ENCODE results near the gene TRIP12.
"Not testable (repeated sequence)": the region's sequence is repeated elsewhere in the genome, so short reads cannot be mapped to it uniquely, and the experiment has no call there.

The TRIP12 gene

GRCh38 chr2:229870903-229871656 is 50.7 kb downstream of the TRIP12 start:
- no peak for DNase-seq

GRCh38 chr2:229869226-229869625 is 52.6 kb downstream of the TRIP12 start:
- no peak for DNase-seq

- DNase-seq: no peak
Measured at GRCh38 chr2:229868794-229869193, 53.0 kb downstream of the TRIP12 start.

- no peak for DNase-seq
Measured at GRCh38 chr2:229865033-229865432, 56.8 kb downstream of the TRIP12 start.

GRCh38 chr2:229861431-229861830 is 60.4 kb downstream of the TRIP12 start:
- no peak for DNase-seq

- no peak for DNase-seq
Measured at GRCh38 chr2:229860334-229860733, 61.5 kb downstream of the TRIP12 start.

DNA sequence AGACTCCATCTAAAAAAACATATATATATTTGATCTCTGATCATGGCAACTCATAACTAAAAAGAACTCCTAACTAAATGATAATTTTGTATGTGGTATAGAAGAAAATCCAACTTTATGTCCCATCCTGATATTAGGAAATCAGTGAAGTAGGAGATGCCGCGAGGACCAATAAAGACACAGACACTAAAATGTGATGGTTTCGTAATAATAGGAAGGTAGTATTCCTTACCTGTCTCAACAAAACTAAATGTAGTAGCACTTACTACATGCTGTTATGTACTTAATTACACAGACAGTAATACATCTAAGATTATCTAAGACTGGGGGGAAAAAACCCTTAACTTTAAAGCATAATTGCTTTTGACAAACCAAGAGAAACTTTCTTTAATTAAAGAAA is 63.5 kb downstream of the TRIP12 start:
- no peak for DNase-seq

GRCh38 chr2:229857634-229858033 is 64.2 kb downstream of the TRIP12 start:
- DNase-seq: no peak

- no peak for DNase-seq
Measured at GRCh38 chr2:229856413-229856812, 65.4 kb downstream of the TRIP12 start.

- no peak for DNase-seq
Measured at GRCh38 chr2:229855116-229855515, 66.7 kb downstream of the TRIP12 start.

GRCh38 chr2:229852565-229852964 is 69.2 kb downstream of the TRIP12 start:
- no peak for DNase-seq

DNA sequence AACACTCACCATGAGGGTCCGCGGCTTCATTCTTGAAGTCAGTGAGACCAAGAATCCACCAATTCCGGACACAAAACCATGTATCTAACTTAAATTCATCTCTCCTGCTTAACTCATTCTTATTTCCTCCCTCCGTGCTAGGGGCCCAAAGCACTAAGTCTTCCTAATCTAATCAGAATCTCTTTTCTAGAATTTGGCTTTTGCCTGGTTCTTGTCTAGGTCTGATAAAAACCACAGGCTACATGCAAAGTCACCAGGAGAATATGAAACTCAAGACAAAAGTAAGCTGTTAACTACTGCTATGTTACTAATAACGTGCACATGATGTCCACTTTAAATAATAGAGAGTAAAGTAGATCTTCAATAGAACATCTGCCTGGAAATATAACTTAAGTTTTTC is 69.9 kb downstream of the TRIP12 start:
- no peak for DNase-seq

DNA sequence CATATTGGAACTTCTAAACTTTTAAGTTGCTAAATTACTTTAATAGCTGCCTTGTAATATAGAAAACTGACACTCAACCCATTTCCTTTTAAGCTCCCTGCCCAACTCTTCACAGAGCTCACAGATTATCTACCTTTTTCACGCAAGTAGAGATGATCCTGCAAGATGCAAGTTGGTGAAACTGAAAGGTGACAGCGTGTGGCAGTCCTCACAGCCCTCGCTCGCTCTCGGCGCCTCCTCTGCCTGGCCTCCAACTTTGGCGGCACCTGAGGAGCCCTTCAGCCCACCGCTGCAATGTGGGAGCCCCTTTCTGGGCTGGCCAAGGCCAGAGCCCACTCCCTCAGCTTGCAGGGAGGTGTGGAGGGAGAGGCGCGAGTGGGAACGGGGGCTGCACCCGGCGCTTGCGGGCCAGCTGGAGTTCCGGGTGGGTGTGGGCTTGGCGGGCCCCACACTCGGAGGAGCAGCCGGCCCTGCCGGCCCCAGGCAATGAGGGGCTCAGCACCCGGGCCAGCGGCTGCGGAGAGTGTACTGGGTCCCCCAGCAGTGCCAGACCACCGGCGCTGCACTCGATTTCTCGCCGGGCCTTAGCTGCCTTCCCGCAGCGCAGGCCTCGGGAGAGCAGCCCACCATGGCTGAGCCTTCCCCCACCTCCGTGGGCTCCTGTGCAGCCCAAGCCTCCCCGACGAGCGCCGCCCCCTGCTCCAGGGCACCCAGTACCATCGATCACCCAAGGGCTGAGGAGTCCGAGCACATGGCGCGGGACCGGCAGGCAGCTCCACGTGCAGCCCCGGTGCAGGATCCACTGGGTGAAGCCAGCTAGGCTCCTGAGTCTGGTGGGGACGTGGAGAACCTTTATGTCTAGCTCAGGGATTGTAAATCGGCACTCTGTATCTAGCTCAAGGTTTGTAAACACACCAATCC is 71.2 kb downstream of the TRIP12 start:
- DNase-seq: not testable (repeated sequence)

- DNase-seq: no peak
Measured at GRCh38 chr2:229849073-229849472, 72.7 kb downstream of the TRIP12 start.

DNA sequence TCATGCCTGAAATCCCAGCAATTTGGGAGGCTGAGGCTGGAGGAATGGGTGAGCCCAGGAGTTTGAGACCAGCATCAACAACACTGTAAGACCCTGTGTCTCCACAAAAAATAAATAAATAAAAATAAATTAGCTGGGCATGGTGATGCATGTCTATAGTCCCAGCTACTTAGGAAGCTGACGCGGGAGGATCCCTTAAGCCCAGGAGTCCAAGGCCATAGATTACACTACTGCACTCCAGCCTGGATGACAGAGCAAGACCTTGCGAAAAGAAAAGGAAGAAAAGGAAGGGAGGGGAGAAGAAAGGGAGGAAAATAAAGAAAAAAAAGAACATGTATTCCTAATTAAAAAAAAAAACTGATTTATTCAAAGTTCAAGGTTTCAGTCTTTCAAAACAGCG is 78.2 kb downstream of the TRIP12 start:
- no peak for DNase-seq

GRCh38 chr2:229838729-229839128 is 83.1 kb downstream of the TRIP12 start:
- DNase-seq: no peak

DNA sequence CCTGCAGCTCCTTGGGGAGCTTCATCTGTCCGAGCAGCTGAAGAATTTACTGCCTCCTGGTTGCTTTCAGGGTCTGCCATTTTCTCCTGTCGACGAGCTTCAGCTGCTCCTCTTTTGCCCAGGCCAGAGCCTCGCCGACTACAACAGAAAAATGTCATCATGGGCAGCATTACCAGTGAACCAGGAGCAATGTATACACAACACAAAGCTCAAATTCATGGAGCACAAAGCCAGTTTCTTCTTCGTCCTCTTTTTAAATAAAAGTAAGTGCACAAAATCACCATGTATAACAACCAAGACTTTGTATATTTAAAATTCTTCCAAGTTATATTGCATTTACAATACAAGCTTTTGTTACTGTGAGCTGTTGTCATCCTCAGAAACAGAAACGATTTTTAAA is 85.0 kb downstream of the TRIP12 start:
- DNase-seq: no peak

DNA sequence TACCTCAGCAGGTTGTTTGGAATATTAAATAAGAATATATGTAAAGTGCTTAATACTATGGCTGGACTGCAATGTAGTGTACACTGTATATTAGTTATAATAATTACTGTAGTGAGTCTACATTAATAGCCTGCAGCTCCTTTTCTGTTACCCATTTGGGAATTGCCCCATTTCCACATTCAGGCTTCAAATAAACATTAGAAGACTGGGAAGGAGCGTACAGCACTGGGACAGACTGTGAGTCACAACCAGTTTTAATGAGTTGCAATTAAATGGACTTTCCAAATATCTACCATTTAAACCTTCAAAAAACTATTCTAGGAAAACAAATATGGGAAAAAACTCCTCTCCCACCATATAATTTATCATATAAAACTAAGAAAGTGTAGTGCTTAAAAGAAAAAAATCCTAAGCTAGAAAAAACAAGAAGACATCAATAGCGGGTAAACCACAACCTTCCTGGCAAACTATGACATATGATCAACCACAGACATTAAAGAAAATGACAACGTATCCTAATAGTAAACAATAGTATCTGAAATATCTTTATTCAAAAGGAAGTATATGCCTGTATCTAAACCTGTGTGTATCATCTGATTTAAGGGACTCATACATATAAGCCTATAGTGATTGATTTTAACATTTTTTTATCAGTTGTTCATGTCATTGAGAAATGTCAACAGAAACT is 86.1 kb downstream of the TRIP12 start:
- DNase-seq: no peak

DNA sequence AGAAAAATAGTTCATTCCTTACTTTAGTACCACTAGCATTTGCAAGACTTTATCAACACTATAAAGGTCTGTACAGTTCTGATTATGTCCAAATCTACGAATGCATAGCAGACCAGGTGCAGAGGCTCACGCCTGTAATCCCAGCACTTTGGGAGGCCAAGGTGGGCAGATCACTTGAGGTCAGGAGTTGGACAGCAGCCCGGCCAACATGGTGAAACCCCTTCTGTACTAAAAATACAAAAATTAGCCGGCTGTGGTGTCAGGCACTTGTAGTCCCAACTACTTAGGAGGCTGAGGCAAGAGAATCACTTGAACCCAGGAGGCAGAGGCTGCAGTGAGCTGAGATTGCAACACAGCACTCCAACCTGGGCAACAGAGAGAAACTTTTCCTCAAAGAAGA is 87.4 kb downstream of the TRIP12 start:
- DNase-seq: not testable (repeated sequence)

GRCh38 chr2:229832510-229832898 is 89.3 kb downstream of the TRIP12 start:
- no peak for DNase-seq

DNA sequence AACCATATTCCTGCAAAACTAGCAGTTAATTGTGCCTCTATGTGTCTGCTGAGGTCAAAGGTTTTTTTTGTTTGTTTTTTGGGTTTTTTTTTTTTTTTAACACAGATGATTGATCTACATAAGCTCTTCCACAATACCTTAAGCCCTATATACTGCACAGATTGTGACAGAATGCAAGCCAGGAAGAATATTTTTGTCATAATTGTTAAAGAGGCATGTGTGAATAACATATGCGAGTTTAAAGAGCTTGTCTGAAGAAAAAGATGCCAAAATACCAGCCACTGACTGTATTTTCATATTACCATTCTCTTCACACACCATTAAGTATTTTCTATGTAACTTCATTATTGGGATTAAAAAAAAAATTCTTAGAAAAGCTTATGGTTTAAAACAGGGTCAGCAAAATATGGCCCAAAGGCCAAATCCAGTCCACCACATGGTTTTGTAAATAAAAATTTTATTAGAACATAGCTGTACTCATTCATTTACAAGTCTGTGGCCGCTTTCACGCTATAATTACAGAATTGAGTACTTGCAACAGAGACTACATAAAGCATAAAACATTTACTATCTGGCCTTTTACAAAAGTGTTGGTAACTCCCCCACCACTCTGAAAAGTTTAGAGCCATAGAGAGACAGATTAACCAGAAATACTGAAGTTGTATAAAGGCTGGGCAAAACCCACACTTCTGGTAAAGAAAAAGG is 89.9 kb downstream of the TRIP12 start:
- no peak for DNase-seq

DNA sequence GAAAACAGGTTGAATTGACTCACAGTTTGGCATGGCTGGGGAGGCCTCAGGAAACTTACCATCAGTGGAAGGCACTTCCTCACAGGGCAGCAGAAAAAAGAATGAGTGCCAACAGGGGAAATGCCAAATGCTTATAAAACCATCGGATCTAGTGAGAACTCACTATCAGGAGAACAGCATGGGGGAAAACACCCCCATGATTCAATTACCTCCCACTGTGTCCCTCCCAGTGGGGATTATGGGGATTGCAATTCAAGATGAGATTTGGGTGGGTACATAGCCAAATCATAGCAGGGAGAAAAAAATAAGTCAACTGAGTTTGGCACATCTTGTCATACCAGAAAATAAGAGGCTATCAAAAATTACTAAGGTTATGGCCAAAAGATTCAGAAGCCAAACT is 96.3 kb downstream of the TRIP12 start:
- DNase-seq: no peak

- DNase-seq: no peak
Measured at GRCh38 chr2:229821316-229821715, 100.5 kb downstream of the TRIP12 start.
